ENCODE measurements around the gene VWA5B2.

The VWA5B2 gene

GRCh38 chr3:184229394-184230080 is at the start of gene VWA5B2:
TSS of gene VWA5B2 (plus strand) at chr3:184229585. CDS start at chr3:184230529, 944 bp downstream.
- peak within 1 kb of the TSS; percentile 50 for H3K4me3 ChIP-seq (replicated peaks; ENCODE audit: low read depth, low read length)
- no peaks in the 10 kb centered on the region; the same call in 1 of the 2 replicates for H3K27me3 ChIP-seq (replicated peaks; ENCODE audit: control insufficient read depth, insufficient read depth, low read length)
- no peaks in the 10 kb centered on the region for H3K36me3 ChIP-seq (ENCODE audit: control insufficient read depth, insufficient read depth, low read length)
- DNase-seq (ENCODE audit: extremely low read depth, insufficient read length) = peak; percentile 79
- TF ChIP-seq, protein P1, sequence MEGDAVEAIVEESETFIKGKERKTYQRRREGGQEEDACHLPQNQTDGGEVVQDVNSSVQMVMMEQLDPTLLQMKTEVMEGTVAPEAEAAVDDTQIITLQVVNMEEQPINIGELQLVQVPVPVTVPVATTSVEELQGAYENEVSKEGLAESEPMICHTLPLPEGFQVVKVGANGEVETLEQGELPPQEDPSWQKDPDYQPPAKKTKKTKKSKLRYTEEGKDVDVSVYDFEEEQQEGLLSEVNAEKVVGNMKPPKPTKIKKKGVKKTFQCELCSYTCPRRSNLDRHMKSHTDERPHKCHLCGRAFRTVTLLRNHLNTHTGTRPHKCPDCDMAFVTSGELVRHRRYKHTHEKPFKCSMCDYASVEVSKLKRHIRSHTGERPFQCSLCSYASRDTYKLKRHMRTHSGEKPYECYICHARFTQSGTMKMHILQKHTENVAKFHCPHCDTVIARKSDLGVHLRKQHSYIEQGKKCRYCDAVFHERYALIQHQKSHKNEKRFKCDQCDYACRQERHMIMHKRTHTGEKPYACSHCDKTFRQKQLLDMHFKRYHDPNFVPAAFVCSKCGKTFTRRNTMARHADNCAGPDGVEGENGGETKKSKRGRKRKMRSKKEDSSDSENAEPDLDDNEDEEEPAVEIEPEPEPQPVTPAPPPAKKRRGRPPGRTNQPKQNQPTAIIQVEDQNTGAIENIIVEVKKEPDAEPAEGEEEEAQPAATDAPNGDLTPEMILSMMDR (IDR thresholded peaks at IDR 0.05; ENCODE audit: insufficient read depth, low read length, poor library complexity, severe bottlenecking) = peak; percentile 5

DNA sequence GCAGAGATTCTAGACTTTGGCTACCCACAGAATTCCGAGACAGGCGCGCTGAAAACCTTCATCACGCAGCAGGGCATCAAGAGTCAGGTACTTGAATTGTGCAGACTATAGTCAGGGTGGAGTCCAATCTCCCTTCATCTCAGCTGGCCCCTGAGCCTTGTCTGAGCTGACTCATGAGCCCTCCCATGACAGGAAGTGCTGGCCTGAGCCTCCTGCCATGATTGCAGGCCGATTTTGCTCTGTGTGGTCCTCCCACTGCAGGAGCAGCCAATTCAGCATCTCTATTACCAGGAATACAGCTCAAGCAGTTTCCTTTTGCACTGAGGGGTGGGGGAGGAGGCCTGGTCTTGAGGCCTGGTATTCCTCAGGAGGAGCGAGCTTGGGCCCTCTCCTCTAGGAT is 49.2 kb upstream of the VWA5B2 start:
- TF ChIP-seq, protein P1 (IDR thresholded peaks at IDR 0.05; ENCODE audit: insufficient read depth, low read length, poor library complexity, severe bottlenecking) = no peak
- Histone ChIP-seq H3K36me3 (ENCODE audit: control insufficient read depth, insufficient read depth, low read length) (peaks cover 56% of the 10 kb centered on the region), H3K27me3 (replicated peaks; ENCODE audit: control insufficient read depth, insufficient read depth, low read length) (no peaks in the 10 kb centered on the region), H3K4me3 (replicated peaks; ENCODE audit: low read depth, low read length) (no peak overlapping the region)
- no peak for DNase-seq (ENCODE audit: extremely low read depth, insufficient read length)

DNA sequence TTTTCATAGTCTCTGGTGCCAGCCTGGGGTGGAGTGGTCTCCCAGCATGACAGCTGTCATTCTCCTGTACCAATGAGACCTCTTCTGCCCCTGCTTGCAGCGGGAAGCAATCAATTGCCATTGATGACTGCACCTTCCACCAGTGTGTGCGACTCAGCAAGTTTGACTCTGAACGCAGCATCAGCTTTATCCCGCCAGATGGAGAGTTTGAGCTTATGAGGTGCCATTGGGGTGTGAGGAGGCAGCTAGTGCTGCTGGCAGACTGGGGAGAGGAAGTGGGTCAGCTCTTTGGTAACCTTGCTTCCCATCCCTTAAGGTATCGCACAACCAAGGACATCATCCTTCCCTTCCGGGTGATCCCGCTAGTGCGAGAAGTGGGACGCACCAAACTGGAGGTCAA is 47.8 kb upstream of the VWA5B2 start:
- peaks cover 56% of the 10 kb centered on the region for H3K36me3 ChIP-seq (ENCODE audit: control insufficient read depth, insufficient read depth, low read length)
- no peak for DNase-seq (ENCODE audit: extremely low read depth, insufficient read length)
- TF ChIP-seq, protein P1 (IDR thresholded peaks at IDR 0.05; ENCODE audit: insufficient read depth, low read length, poor library complexity, severe bottlenecking) = no peak
- H3K27me3 ChIP-seq (replicated peaks; ENCODE audit: control insufficient read depth, insufficient read depth, low read length) = no peaks in the 10 kb centered on the region
- H3K4me3 ChIP-seq (replicated peaks; ENCODE audit: low read depth, low read length) = no peak overlapping the region

- Histone ChIP-seq H3K4me3 (replicated peaks; ENCODE audit: low read depth, low read length) (no peak overlapping the region), H3K36me3 (ENCODE audit: control insufficient read depth, insufficient read depth, low read length) (peaks cover 57% of the 10 kb centered on the region), H3K27me3 (replicated peaks; ENCODE audit: control insufficient read depth, insufficient read depth, low read length) (no peaks in the 10 kb centered on the region)
- DNase-seq (ENCODE audit: extremely low read depth, insufficient read length) = no peak
- TF ChIP-seq, protein P1 (IDR thresholded peaks at IDR 0.05; ENCODE audit: insufficient read depth, low read length, poor library complexity, severe bottlenecking) = no peak
Measured at GRCh38 chr3:184183679-184184078, 45.7 kb upstream of the VWA5B2 start.

GRCh38 chr3:184184546-184185230 is 44.7 kb upstream of the VWA5B2 start:
- DNase-seq (ENCODE audit: extremely low read depth, insufficient read length) = no peak
- TF ChIP-seq, protein P1 (IDR thresholded peaks at IDR 0.05; ENCODE audit: insufficient read depth, low read length, poor library complexity, severe bottlenecking) = no peak
- Histone ChIP-seq H3K27me3 (replicated peaks; ENCODE audit: control insufficient read depth, insufficient read depth, low read length) (no peaks in the 10 kb centered on the region), H3K36me3 (ENCODE audit: control insufficient read depth, insufficient read depth, low read length) (peaks cover 57% of the 10 kb centered on the region), H3K4me3 (replicated peaks; ENCODE audit: low read depth, low read length) (no peak overlapping the region)

All from GM06990 (cell line).